G401 (cell line): ENCODE measurements around the gene GAD1. TPM values are rescaled to one million over a fixed set of nuclear protein-coding genes. Genes with fewer than 3 reads are reported as not detected.

Experiments used
- DNase-seq: peaks from one replicate; pipeline ENCODE4 v3.0.0-alpha.2; 2015; ENCODE audit warnings: low spot score
- in situ Hi-C: cut with HindIII; loops from 2 replicates; pipeline ENCODE4 v1.10.0; 2016; ENCODE audit warnings: low sequenced_read_pairs, mixed read lengths
- total RNA-seq: library from RNA; depleted of rRNA; stranded (reverse); fragments of >200 nt; shearing (Covaris generic); gene quantifications from 2 replicates; pipeline ENCODE4 v1.2.3, GENCODE V29; 2014

GAD1 gene
- total RNA-seq, 1 experiment from 2014 or later, result 52.5 TPM

DNA sequence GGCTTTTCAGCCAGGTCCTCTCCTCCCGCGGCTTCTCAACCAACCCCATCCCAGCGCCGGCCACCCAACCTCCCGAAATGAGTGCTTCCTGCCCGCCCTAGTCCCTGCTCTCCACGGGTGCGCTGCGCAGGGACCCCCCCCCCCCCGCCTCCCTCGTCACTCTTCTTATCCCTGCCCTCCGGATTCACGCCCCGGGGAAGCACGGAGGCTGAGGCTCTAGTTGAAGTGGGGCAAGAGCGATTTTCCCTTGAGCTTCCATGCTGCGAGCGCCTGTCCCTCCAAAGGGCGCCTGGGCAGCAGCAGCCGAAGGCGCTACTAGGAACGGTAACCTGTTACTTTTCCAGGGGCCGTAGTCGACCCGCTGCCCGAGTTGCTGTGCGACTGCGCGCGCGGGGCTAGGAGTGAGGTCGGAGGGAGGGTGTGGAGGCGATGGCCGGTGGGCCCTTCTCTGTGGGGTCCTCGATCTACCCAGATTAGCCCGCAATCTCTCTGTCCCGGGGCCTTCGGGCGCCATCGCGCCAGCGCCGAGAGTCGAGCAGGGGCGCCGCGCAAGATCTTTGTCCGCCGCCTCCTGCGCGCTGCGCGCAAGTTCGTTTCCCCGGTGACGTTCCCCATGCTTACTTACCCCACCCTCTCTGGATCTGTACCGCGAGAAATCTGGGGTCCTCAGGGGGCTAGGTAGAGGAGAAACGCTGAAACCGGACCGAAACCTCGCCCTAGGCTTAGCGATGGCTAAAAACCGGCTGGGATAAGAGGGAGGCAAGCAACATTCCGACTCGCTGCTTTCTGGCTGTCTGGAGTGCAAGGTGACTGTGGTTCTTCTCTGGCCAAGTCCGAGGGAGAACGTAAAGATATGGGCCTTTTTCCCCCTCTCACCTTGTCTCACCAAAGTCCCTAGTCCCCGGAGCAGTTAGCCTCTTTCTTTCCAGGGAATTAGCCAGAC is 677 bp downstream of the GAD1 start:
- in situ Hi-C loops, result no loop called here
- no peak for DNase-seq

DNA sequence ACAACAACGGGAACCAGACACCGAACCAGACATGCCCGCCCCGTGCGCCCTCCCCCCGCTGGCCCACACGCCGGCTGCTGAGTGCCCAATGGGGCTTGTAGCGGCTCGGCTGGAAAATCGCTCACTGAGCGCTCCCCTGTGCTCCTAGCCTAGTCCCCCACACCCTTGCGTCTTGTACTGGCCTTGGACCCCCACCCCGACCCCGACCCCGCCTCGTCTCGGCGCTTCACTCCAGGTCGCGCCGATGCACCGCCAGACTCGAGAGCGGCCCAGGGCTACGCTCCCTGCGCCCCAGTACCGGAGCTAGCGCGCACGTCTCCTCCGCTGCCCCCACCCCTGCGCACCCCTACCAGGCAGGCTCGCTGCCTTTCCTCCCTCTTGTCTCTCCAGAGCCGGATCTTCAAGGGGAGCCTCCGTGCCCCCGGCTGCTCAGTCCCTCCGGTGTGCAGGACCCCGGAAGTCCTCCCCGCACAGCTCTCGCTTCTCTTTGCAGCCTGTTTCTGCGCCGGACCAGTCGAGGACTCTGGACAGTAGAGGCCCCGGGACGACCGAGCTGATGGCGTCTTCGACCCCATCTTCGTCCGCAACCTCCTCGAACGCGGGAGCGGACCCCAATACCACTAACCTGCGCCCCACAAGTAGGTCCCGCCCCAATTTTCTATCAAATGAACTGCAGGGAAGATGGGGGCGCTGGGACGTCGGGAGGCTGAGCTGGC is 1.5 kb downstream of the GAD1 start:
- DNase-seq, result no peak
- in situ Hi-C loops, result no loop called here

DNA sequence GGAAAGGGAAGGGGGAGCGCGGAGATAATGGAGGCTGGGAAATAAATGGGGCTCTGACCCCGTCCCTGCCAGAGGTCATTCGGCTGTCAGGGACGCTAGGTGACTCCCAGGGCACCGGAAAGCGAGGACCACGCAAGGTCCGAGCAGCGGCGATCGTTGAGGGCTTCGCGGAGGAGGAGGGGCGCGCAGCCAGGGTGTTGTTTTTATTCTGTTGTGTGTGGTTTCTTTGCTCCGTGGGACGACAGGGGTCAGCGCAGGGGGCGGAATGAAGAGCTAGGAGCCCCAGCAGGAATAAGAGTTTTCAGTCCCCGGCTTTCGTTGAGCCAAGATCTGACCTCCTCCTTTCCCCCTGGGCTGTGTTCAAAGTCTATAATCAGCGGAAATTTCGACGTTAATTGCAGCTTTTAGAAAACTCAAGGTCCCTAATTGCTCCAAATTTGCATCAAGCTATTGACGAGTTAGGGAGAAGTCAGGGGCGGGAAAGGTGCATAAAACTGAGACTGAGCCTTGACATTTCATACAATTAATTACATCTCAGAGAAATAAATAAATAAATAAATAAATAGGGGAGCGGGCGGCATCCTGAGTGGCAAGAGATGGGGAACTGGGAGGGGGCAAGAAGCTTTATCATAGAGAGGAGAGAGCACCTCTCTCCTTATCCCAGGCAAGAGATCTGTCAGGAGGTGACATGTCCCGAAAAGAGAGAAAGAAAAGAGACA is 2.2 kb downstream of the GAD1 start:
- DNase-seq, result no peak
- in situ Hi-C loops, result no loop called here

DNA sequence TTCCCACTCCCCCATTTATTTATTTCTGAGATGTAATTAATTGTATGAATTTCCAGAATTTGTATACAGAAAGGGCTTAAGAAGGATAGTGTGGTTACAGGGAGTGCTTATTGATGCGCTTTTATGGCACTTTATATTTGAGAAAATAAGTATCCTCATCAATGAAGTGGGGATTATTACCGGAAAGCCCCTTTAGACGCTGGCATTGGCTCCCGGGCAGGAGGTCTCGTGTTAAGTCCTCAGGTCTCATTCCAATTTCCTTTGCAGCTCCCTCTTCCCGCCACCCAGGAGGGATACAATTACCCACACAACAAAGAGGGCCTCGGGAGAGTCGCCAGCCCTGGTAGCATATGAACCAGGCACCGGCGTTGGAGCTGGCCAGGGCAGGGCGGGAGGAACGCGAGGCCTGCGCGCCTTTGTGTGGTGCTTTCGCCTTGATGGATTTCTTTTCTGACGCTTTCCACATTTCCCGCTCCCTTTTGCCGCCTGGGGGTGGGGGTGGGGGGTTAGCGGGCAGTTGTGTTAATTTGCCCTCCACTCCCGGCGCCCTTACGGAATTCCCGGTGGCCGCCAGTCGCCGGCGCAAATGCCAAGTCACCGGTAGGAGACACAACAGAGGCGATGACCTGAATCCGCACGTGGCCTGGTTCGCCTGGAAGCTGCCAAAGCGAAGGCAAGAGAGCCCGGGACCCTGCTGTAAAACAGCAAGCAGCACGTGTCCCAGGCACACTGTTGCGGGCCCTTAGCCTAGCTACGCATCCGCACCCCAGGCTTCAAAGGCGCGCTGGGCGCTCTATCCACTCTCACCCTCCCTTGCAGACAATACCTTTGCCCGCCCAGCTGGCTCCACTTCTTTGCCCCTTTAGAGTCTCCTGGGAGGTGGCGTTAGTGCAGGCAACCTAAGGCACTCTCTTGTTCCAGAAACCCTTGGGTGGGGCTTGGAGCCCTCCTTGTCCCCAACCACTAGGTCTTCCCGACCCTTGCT is 3.3 kb downstream of the GAD1 start:
- DNase-seq, result no peak
- in situ Hi-C loops, result no loop called here

DNA sequence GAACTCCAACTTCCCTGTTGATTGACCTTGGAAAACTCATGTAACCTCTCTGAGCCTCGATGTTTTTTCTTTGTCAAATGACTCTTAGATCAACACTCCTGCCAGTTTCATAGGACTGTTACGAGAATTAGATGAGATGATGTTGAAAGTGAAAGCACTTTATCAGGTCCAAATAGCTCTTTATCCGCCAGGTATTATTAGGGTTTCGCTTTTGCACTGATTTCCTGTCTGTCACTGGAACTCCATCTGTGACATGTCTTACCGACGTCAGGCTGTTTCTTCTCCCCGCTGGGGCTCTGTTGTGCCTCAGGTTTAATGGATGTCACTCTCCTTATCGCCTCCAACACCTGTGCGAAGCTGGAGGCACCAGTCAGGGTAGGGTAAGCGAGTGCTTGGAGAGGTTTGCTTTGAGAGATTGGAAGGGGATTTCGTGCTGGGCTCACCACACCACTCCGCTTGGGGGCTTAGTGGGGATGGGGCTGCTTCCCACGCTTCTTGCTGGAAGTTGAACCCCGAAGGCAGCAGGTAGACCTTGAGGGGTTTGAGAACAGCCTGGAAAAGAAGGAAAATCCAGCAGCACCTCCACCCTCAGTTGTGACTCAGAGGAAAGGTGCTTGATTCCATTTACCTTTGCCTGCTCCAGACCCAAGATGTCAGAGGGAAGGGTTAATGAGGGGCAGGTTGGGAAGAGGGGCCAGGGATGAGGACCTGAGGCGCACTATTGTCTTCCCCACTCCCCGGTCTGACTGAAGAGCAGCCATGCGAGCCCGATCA is 4.3 kb downstream of the GAD1 start:
- in situ Hi-C loops, result no loop called here
- no peak for DNase-seq

DNA sequence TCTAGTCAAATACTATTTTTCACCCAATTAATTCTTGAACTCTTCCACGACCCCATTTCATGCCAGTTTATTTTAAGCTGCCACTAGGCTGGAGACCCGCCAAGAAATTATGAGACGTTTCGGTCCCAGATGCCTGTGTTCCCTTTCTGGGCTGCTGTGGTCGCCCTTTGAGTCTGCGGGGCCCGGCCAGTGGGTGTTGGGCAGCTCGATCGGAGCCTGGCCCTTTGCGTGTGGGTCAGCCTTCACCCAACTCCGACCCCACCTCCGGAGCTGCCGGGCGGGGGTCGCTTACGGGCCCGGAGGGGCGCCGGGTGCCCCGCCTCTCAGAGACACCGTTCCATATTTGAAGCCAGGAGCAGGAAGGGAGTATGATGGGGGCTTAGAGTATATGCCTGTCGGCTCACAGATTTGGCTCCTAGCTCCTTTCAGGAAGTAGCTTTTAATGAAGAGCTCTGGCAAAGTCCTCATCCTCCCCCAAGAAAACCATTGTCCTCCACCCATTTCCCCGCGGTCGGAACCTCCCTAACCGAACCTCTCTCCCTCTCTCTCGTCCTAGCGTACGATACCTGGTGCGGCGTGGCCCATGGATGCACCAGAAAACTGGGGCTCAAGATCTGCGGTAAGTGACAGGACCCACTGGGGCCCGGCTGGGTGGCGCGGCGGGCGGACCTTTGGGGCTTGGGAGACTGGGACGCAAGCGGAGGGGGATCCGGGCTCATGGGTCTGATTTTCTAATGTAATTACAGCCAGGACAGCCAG is 5.0 kb downstream of the GAD1 start:
- in situ Hi-C loops, result no loop called here

DNA sequence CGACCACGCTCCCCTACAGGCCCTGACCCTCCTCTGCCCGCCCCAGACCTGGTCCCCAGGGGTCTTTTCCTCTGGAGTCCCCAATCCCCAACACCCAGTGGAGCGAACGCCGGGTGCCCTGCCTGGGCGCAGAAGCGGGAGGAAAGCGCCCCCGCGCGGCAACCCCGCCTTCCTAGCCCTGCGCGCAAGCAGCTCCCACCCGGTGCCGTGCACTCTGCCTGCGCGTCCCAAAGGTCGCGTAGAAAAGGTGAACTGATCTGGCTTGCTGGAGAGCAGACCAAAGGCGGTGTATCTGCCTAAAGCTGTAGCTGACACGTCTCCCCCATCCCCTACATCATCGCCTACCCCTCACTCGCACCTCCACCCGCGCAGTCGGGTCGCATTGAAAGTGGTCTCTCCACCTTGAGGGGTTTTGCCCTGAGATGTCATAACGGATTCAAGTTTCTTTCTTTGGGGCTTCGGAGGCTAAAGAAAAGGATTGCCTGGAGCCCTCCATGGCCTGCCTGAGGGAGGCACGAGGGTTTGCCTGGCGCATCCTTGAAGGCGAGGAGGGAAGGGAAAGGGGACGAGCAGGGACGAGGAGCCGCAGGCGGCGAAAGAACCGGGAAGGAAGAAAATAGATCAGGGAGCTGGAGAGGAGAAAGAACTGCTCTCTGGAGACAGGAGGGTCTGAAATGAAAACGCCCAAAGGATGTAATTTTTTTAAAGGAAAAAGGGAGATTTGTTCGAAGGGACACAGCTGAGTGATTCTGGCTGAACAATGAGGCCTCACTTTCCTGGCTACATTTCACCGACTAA is 5.8 kb downstream of the GAD1 start:
- in situ Hi-C loops, result no loop called here
- DNase-seq, result no peak

More for the DNA sequence above, 5.0 kb downstream of the GAD1 start:
- DNase-seq, result no peak

DNA sequence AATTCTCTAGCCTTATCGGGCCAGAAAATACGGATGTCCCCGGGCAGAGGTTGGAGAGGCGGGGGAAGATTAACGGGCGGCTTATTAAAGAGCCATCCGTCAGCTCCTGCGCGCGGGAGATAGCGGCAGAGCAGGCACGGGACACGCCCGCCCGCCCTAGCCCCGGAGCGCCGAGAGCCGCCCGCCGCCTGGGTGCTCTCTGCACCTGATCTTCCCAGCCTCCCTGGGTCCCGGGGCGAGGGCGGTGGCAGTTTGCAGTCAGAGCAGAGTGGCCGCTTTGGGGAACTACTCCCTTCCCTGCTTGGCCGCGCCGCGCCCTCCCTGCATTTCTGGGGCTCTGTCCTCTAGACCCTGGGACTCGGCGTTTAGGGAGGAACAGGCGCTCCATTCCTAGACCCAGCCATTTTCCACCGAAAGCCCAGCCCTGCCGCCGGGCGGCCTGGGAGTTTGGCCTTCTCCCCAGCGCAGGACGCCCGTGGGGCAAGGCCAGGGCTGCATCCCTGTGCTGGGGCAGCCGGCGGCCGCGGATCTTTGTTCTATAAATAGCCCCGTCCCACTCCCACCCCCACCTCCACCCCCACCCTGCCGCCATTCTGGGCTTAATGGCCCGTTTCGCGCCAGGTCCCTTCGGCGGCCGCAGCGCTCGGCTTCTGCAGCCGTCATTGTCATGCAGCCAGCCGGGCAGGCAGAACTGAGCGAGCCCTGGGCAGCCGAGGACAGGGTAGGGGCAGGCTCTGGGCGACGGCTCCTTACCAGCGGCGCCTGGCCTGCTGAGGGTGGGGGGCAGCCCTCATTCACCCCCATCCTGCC is 6.6 kb downstream of the GAD1 start:
- no peak for DNase-seq
- in situ Hi-C loops, result no loop called here

DNA sequence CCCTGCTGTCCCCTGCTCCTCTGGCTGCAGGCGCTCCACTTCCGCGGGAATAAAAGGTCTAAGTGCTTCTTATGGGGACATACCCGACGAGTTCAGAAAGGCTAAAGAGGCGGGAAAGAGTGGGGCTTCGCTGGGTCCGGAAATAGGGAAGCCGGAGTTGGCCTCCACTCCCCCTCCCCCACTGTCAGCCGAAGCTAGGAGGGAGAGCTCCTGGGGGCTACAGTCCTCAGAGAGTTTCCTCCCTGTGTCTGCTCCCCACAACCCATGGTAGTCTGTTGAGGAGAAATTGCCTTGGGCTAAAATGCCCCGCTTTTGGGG is 7.2 kb downstream of the GAD1 start:
- in situ Hi-C loops, result no loop called here
- DNase-seq, result no peak

DNA sequence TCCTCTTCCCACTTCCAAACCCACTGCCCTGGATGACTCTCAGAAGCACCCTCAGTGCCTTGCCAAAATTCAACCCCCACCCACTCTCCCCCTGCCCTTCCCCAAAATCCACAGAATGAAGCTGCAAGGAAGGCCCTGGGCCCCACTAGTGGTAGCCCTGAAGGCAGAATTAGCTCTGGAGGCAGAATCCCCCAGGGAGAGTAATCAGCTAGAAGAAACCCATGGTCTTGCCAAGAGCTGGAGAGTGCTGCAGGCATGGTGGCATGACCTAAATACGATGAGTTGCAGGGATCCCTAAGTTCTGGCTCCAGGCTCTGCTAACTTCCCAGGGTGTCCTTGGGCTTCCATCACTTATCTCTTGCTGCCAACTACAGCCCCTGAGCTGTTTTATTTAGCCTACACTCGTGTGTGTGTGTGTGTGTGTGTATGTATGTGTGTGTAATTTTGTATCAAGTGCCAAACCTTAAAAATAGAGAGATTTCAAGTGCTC is 7.9 kb downstream of the GAD1 start:
- in situ Hi-C loops, result no loop called here
- no peak for DNase-seq

DNA sequence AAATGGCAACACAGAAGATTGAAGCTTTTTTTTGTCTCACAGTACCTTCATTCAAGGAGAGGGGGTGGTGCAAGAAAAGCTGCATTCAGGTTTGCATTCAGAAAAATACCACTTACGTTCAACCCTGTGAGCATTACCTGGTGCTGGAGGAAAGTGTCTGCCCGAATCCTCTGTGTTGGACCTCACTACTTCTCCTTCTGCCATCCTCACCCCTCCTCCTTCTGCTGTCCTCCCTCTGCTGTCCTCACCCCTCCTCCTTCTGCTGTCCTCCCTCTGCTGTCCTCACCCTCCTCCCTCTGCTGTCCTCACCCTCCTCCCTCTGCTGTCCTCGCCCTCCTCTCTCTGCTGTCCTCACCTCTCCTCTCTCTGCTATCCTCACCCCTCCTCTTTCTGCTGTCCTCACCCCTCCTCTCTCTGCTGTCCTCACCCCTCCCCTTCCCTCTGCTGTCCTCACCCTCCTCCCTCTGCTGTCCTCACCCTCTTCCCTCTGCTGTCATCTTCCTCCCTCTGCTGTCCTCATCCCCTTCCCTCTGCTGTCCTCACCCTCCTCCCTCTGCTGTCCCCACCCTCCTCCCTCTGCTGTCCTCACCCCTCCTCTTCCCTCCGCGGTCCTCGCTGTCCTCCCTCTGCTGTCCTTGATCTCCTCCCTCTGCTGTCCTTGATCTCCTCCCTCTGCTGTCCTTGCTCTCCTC is 11.3 kb downstream of the GAD1 start:
- no peak for DNase-seq
- in situ Hi-C loops, result no loop called here

DNA sequence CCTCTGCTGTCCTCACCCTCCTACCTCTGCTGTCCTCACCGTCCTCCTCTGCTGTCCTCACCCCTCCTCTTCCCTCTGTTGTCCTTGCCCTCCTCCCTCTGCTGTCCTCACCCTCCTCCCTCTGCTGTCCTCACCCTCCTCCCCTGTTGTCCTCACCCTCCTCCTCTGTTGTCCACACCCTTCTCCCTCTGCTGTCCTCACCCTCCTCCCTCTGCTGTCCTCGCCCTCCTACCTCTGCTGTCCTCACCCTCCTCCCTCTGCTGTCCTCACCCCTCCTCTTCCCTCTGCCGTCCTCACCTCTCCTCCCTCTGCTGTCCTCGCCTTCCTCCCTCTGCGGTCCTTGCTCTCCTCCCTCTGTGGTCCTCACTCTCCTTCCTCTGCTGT is 11.8 kb downstream of the GAD1 start:
- in situ Hi-C loops, result no loop called here
- no peak for DNase-seq

DNA sequence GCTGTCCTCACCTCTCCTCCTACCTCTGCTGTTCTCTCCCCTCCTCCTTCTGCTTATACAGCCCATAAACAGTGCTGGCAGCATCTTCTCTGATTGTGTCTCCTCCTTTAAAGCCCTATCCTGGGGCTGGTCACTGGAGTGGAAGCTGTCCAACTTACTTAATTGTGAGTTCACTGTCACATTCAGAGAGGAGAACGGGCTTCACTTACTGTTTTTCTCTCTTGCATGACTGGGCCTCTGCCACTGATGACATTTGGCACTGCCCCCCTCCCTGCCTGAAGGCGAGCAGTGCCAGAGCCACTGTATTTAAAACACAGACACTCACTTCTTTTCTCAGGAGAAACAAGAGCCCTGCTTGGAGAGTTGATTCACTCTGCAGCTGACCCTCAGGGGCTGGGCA is 12.3 kb downstream of the GAD1 start:
- in situ Hi-C loops, result no loop called here
- DNase-seq, result no peak

DNA sequence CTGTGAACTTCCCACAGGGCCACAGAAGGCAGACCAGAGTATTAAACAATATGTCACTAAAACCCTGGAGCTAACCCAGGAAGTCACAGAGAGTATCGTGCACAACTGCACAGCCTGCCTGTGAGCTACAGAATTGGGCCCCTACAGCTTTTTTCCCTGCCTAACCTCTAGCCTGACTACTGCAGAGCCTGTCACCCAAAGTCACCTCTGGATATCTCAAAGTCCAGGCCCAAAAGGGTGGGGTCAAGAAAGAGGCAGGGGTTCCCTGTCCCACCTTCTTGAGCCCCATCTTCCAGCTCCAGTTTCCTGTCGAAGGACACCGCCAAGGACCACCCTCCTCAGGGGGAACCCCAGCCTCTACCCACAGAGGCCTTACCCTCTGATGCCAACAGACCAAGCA is 13.5 kb downstream of the GAD1 start:
- in situ Hi-C loops, result no loop called here
- DNase-seq, result no peak

DNA sequence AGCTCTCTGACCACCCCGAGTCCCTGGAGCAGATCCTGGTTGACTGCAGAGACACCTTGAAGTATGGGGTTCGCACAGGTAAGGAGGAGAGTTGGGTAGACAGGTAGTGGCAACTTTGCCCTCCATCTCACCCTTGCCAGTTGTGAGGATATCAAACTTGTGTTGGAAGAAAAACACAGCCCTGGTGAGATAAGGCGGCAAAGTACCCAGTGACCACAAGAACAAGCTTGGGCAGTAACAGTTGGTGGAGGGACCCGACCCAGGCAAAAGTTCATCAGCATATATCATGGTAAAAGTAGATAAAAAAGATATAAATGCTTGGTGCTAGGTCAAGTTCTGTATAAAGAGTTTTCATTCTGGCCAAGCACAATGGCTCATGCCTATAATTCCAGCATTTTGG is 14.4 kb downstream of the GAD1 start:
- in situ Hi-C loops, result no loop called here
- DNase-seq, result no peak
